HT1080 (cell line): ENCODE results near the gene KIRREL3. TPM values are rescaled to one million over a fixed set of nuclear protein-coding genes. Genes with fewer than 3 reads are reported as not detected.

Experiments
- DNase-seq: peaks from one replicate; pipeline ENCODE4 v3.0.0-alpha.2; 2015; ENCODE audit warnings: low read depth
- total RNA-seq: library from RNA; depleted of rRNA; stranded (reverse); fragments of >200 nt; shearing (Covaris generic); gene quantifications from 2 replicates; pipeline ENCODE4 v1.2.3, GENCODE V29; 2014

Gene KIRREL3
- total RNA-seq, 1 experiment from 2014 or later = 1.7 TPM

- DNase-seq = no peak
Observed at GRCh38 chr11:126456783-126457542, 543.6 kb downstream of the KIRREL3 start.

- DNase-seq = no peak
Observed at GRCh38 chr11:126456089-126456488, 544.5 kb downstream of the KIRREL3 start.

- no peak for DNase-seq
Observed at GRCh38 chr11:126452241-126453101, 548.1 kb downstream of the KIRREL3 start.

- no peak for DNase-seq
Observed at GRCh38 chr11:126451211-126451802, 549.3 kb downstream of the KIRREL3 start.

- DNase-seq = no peak
Observed at GRCh38 chr11:126450806-126451205, 549.8 kb downstream of the KIRREL3 start.

- DNase-seq = no peak
Observed at GRCh38 chr11:126450198-126450597, 550.4 kb downstream of the KIRREL3 start.

GRCh38 chr11:126446581-126446980 lies 554.0 kb downstream of the KIRREL3 start:
- no peak for DNase-seq

GRCh38 chr11:126444072-126444471 lies 556.5 kb downstream of the KIRREL3 start:
- DNase-seq = no peak

- no peak for DNase-seq
Observed at GRCh38 chr11:126443120-126443519, 557.5 kb downstream of the KIRREL3 start.

GRCh38 chr11:126440792-126441514 lies 559.6 kb downstream of the KIRREL3 start:
- DNase-seq = peak; percentile 79

GRCh38 chr11:126440276-126440675 lies 560.3 kb downstream of the KIRREL3 start:
- DNase-seq = no peak

- no peak for DNase-seq
Observed at GRCh38 chr11:126438691-126439090, 561.9 kb downstream of the KIRREL3 start.

- DNase-seq = no peak
Observed at GRCh38 chr11:126438272-126438671, 562.3 kb downstream of the KIRREL3 start.

GRCh38 chr11:126437731-126438130 lies 562.8 kb downstream of the KIRREL3 start:
- DNase-seq = no peak

GRCh38 chr11:126436209-126436755 lies 564.3 kb downstream of the KIRREL3 start:
- DNase-seq = no peak

- no peak for DNase-seq
Observed at GRCh38 chr11:126434950-126435335, 565.6 kb downstream of the KIRREL3 start.

- no peak for DNase-seq
Observed at GRCh38 chr11:126433989-126434949, 566.3 kb downstream of the KIRREL3 start.

- no peak for DNase-seq
Observed at GRCh38 chr11:126433244-126433846, 567.2 kb downstream of the KIRREL3 start.

- DNase-seq = no peak
Observed at GRCh38 chr11:126432525-126432924, 568.0 kb downstream of the KIRREL3 start.
